ENCODE data around the gene XIRP1.

XIRP1 gene

DNA sequence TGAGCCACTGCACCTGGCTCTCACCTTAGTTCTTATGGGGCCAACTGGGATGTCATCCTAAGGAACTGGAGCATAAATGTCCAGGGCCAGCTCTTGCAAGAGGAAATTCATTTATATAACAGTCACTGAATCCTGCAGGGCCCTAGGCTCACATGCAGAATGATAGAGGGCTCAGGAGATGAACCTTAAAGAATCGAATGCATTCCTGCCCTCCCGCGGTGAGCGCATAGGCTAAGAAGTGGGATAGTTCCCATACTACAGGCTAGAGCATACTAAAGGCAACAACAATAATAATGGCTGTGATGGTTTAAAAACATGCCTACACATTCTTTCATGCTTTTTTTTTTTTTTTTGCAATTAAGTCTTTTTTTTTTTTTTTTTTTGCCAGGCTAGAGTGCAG, 21.9 kb downstream of the XIRP1 start:
- TF ChIP-seq CTCF (conservative IDR thresholded peaks at IDR 0.05; ENCODE audit: low read length) = no peak
- TF ChIP-seq EZH2phosphoT487 (IDR thresholded peaks at IDR 0.05; ENCODE audit: borderline replicate concordance) = no peak
- no peak overlapping the region for H3K4me2 ChIP-seq (ENCODE audit: low read depth, low read length, poor library complexity, severe bottlenecking)
- H3K4me3 ChIP-seq (ENCODE audit: low read length, poor library complexity, severe bottlenecking) = no peak overlapping the region
- no peak overlapping the region for H2AFZ ChIP-seq (ENCODE audit: low read length)
- H4K20me1 ChIP-seq (ENCODE audit: insufficient read depth, low read length, poor library complexity, severe bottlenecking) = no peaks in the 10 kb centered on the region
- no peaks in the 10 kb centered on the region for H3K9me2 ChIP-seq (replicated peaks; ENCODE audit: low read depth, low read length)
- H3K9me3 ChIP-seq (ENCODE audit: insufficient read depth, low read depth, low read length) = no peaks in the 10 kb centered on the region
- no peak overlapping the region for H3K9ac ChIP-seq (ENCODE audit: low read depth, low read length, poor library complexity, severe bottlenecking)
- H3K36me3 ChIP-seq (ENCODE audit: insufficient read depth, low read length) = no peaks in the 10 kb centered on the region
- H3K79me2 ChIP-seq (ENCODE audit: insufficient read depth, low read length) = no peaks in the 10 kb centered on the region
- H3K27me3 ChIP-seq (ENCODE audit: insufficient read depth, low read length, poor library complexity, severe bottlenecking) = no peaks in the 10 kb centered on the region
- peaks cover 13% of the 10 kb centered on the region for H3K4me1 ChIP-seq (ENCODE audit: insufficient read depth, low read length, poor library complexity, severe bottlenecking)
- H3F3A ChIP-seq (ENCODE audit: low read depth) = no peaks in the 10 kb centered on the region

DNA sequence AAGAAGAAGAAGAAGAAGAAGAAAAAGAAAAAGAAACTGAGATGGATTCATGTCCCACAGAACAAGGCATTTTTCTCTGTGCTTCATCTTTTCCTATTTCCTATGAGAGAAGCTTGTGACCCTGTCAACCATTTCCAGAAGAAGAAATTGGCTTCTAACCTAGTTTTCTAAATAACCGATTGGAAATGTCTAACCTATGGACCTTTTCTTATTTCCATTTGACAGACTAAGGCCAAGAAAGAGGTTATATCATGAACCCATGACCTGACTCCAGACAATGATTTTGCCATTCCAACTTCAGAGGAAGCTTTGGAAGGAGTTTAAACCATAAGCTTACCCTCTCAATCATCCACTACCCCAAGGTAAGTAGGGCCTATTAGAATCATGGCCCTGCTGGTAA, 22.7 kb downstream of the XIRP1 start:
- Histone ChIP-seq H3K79me2 (ENCODE audit: insufficient read depth, low read length) (no peaks in the 10 kb centered on the region), H4K20me1 (ENCODE audit: insufficient read depth, low read length, poor library complexity, severe bottlenecking) (no peaks in the 10 kb centered on the region), H3K9me2 (replicated peaks; ENCODE audit: low read depth, low read length) (no peaks in the 10 kb centered on the region), H3K4me2 (ENCODE audit: low read depth, low read length, poor library complexity, severe bottlenecking) (no peak overlapping the region), H3K27me3 (ENCODE audit: insufficient read depth, low read length, poor library complexity, severe bottlenecking) (no peaks in the 10 kb centered on the region), H3K4me3 (ENCODE audit: low read length, poor library complexity, severe bottlenecking) (no peak overlapping the region), H3K9me3 (ENCODE audit: insufficient read depth, low read depth, low read length) (no peaks in the 10 kb centered on the region), H2AFZ (ENCODE audit: low read length) (no peak overlapping the region), H3F3A (ENCODE audit: low read depth) (no peaks in the 10 kb centered on the region), H3K4me1 (ENCODE audit: insufficient read depth, low read length, poor library complexity, severe bottlenecking) (peaks cover 13% of the 10 kb centered on the region), H3K9ac (ENCODE audit: low read depth, low read length, poor library complexity, severe bottlenecking) (no peak overlapping the region), H3K36me3 (ENCODE audit: insufficient read depth, low read length) (no peaks in the 10 kb centered on the region)
- TF ChIP-seq EZH2phosphoT487 (IDR thresholded peaks at IDR 0.05; ENCODE audit: borderline replicate concordance) = no peak
- no peak for TF ChIP-seq CTCF (conservative IDR thresholded peaks at IDR 0.05; ENCODE audit: low read length)

DNA sequence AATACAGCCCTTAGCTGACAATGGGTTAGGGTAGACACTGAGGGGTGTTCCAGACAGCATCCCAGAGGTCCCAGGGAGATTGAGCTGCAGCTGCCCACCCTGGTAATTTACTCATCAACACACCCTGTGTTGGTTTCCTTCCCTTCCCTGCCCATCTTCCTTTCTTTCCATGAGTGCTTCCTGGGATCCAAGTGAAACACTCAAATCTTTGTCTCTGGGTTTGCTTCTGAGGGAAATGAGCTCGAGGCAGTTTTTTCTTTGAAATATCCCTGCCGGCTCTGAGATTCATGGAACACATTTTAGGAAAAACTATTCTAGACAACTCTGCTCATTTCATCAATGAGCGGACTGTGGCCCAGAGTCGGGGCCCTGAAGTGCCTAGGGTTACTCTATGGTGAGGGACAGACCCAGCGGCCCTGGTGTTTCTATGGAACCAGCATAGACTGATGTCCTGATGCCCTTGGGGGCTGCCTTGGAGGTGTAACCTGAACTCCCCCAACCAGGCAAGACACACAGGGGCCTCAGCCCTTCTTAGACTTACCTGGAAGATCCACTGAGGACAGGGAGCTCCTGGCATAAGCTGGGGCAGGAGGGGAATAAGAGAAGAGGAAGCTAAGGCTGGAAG, 24.1 kb downstream of the XIRP1 start:
- peaks cover 13% of the 10 kb centered on the region for H3K4me1 ChIP-seq (ENCODE audit: insufficient read depth, low read length, poor library complexity, severe bottlenecking)
- H3K36me3 ChIP-seq (ENCODE audit: insufficient read depth, low read length) = no peaks in the 10 kb centered on the region
- H3K4me2 ChIP-seq (ENCODE audit: low read depth, low read length, poor library complexity, severe bottlenecking) = no peak overlapping the region
- H3K9me2 ChIP-seq (replicated peaks; ENCODE audit: low read depth, low read length) = no peaks in the 10 kb centered on the region
- no peaks in the 10 kb centered on the region for H3K27me3 ChIP-seq (ENCODE audit: insufficient read depth, low read length, poor library complexity, severe bottlenecking)
- H2AFZ ChIP-seq (ENCODE audit: low read length) = no peak overlapping the region
- no peak overlapping the region for H3K9ac ChIP-seq (ENCODE audit: low read depth, low read length, poor library complexity, severe bottlenecking)
- no peaks in the 10 kb centered on the region for H3K9me3 ChIP-seq (ENCODE audit: insufficient read depth, low read depth, low read length)
- no peak overlapping the region for H3K4me3 ChIP-seq (ENCODE audit: low read length, poor library complexity, severe bottlenecking)
- H3K79me2 ChIP-seq (ENCODE audit: insufficient read depth, low read length) = no peaks in the 10 kb centered on the region
- H3F3A ChIP-seq (ENCODE audit: low read depth) = no peaks in the 10 kb centered on the region
- TF ChIP-seq CTCF (conservative IDR thresholded peaks at IDR 0.05; ENCODE audit: low read length) = no peak
- TF ChIP-seq EZH2phosphoT487 (IDR thresholded peaks at IDR 0.05; ENCODE audit: borderline replicate concordance) = no peak
- H4K20me1 ChIP-seq (ENCODE audit: insufficient read depth, low read length, poor library complexity, severe bottlenecking) = no peaks in the 10 kb centered on the region

All from Loucy (cell line).